HCT116 (cell line): ENCODE results near the gene CSTPP1. TPM values are rescaled to one million over a fixed set of nuclear protein-coding genes. Genes with fewer than 3 reads are reported as not detected.

Source experiments
- ATAC-seq: fragments of 200-7000 bp; cut with Tn5 transposase; 2 replicates; pipeline ENCODE4 v1.9.1; 2020; ENCODE audit warnings: mild to moderate bottlenecking, moderate library complexity
- BruUV-seq: library from RNA; stranded (reverse); fragments of 400-500 nt; replicated peaks from 2 replicates; lab custom pipeline; 2021; lab: Mats Ljungman, UMichigan
- CTCF ChIA-PET: fragments of 300-600 bp; sonication (Branson Sonifier 250); formaldehyde crosslinking; loops from one replicate; lab custom pipeline; 2021; ENCODE audit warnings: antibody characterized with exemption; lab: Charles Lee
- POLR2A ChIA-PET: fragments of 300-600, 350-600 bp; sonication (Branson Sonifier 250); formaldehyde crosslinking; loops from one replicate; lab custom pipeline; 2021; ENCODE audit warnings: antibody characterized with exemption; lab: Charles Lee
- RAD21 ChIA-PET, 2 experiments: fragments of 300-600 bp; sonication (Branson Sonifier 250); formaldehyde crosslinking; loops; one replicate each; lab custom pipeline; 2023; ENCODE audit warnings: low total read pairs in 2 of 2; ENCODE audit not compliant: uncharacterized antibody in 2 of 2, unreplicated experiment in 2 of 2, low non-redundant PET in 1 of 2; lab: Charles Lee
- DNase-seq: peaks from one replicate; pipeline ENCODE4 v3.0.0-alpha.2; 2010; ENCODE audit warnings: low read depth, low spot score
- H2AFZ ChIP-seq: fragments of 200-600 bp; shearing (Covaris generic), sonication (generic); 2 replicates; pipeline ENCODE4 v1.6.1; 2017; ENCODE audit warnings: low read depth, mixed run types, mixed read lengths, antibody characterized with exemption, low read length; ENCODE audit not compliant: poor library complexity, severe bottlenecking
- H3K27ac ChIP-seq: 2 replicates; pipeline ENCODE4 v1.5.1; 2012; ENCODE audit warnings: low read depth, low read length
- H3K27me3 ChIP-seq: fragments of 200-600 bp; sonication (generic); 2 replicates; pipeline ENCODE4 v1.6.1; 2016; ENCODE audit warnings: mixed run types, low read length, mixed read lengths; ENCODE audit not compliant: insufficient read depth
- H3K36me3 ChIP-seq, 2 experiments: fragments of 200-500 bp in 1 of 2; fragments of 200-600 bp in 1 of 2; sonication (Bioruptor generic) in 1 of 2; sonication (generic) in 1 of 2; 2 replicates each; pipeline versions ENCODE4 v1.5.1 to v1.6.1; 2014 to 2016; ENCODE audit warnings: low read length in 2 of 2, inconsistent platforms in 1 of 2, mixed read lengths in 1 of 2, mixed run types in 1 of 2; ENCODE audit not compliant: insufficient read depth in 2 of 2, control insufficient read depth in 1 of 2
- H3K4me1 ChIP-seq, 2 experiments: fragments of 200-600 bp in 1 of 2; sonication (generic) in 1 of 2; 2 replicates each; pipeline versions ENCODE4 v1.5.1 to v1.6.1; 2012 to 2017; ENCODE audit warnings: low read length in 2 of 2, inconsistent platforms in 1 of 2, mild to moderate bottlenecking in 1 of 2, mixed read lengths in 1 of 2, mixed run types in 1 of 2, moderate library complexity in 1 of 2; ENCODE audit not compliant: insufficient read depth in 2 of 2, control insufficient read depth in 1 of 2
- H3K4me2 ChIP-seq: fragments of 200-600 bp; sonication (generic); 2 replicates; pipeline ENCODE4 v1.6.1; 2017; ENCODE audit warnings: mixed run types, low read length, mixed read lengths
- H3K4me3 ChIP-seq, 2 experiments: fragments of 200-600 bp in 1 of 2; sonication (generic) in 1 of 2; replicated peaks in 1 of 2; 2 replicates each; pipeline ENCODE4 v1.5.1; 2011 to 2016; ENCODE audit warnings: low read length in 2 of 2, control low read depth in 1 of 2, low read depth in 1 of 2, mild to moderate bottlenecking in 1 of 2, mixed read lengths in 1 of 2, mixed run types in 1 of 2
- H3K79me2 ChIP-seq: fragments of 200-600 bp; sonication (generic); 2 replicates; pipeline ENCODE4 v1.6.1; 2017; ENCODE audit warnings: mild to moderate bottlenecking, mixed run types, low read length, moderate library complexity, mixed read lengths; ENCODE audit not compliant: insufficient read depth
- H3K9ac ChIP-seq: fragments of 200-600 bp; sonication (generic); 2 replicates; pipeline ENCODE4 v1.6.1; 2016; ENCODE audit warnings: low read length, mixed read lengths
- H3K9me2 ChIP-seq: fragments of 200-600 bp; sonication (generic), shearing (Covaris generic); 2 replicates; pipeline ENCODE4 v1.6.1; 2017; ENCODE audit warnings: mixed run types, mild to moderate bottlenecking, moderate library complexity; ENCODE audit not compliant: insufficient read depth
- H3K9me3 ChIP-seq, 2 experiments: fragments of 200-500 bp in 1 of 2; fragments of 200-600 bp in 1 of 2; sonication (Bioruptor generic) in 1 of 2; sonication (generic) in 1 of 2; 2 replicates each; pipeline ENCODE4 v1.6.1; 2014 to 2017; ENCODE audit warnings: low read length in 2 of 2, mixed read lengths in 2 of 2, inconsistent platforms in 1 of 2, low read depth in 1 of 2, mild to moderate bottlenecking in 1 of 2, mixed run types in 1 of 2, moderate library complexity in 1 of 2; ENCODE audit not compliant: control insufficient read depth in 1 of 2, insufficient read depth in 1 of 2
- H4K20me1 ChIP-seq: fragments of 200-600 bp; sonication (generic), shearing (Covaris generic); 2 replicates; pipeline ENCODE4 v1.6.1; 2017; ENCODE audit warnings: mixed run types, mild to moderate bottlenecking, moderate library complexity; ENCODE audit not compliant: insufficient read depth
- CBX3 ChIP-seq: IDR thresholded peaks from 2 replicates; pipeline ENCODE4 v1.6.1; 2012; ENCODE audit warnings: low read depth
- EGR1 ChIP-seq: IDR thresholded peaks from 2 replicates; pipeline ENCODE4 v1.6.1; 2012; ENCODE audit warnings: low read depth
- EZH2phosphoT487 ChIP-seq: fragments of 200-600 bp; IDR thresholded peaks from 2 replicates; pipeline ENCODE4 v1.6.1; 2018; ENCODE audit warnings: antibody characterized with exemption, borderline replicate concordance
- JUND ChIP-seq: IDR thresholded peaks from 2 replicates; pipeline ENCODE4 v1.6.1; 2012
- SIN3A ChIP-seq: IDR thresholded peaks from 2 replicates; pipeline ENCODE4 v1.6.1; 2012; ENCODE audit warnings: low read depth
- YY1 ChIP-seq: IDR thresholded peaks from 2 replicates; pipeline ENCODE4 v1.6.1; 2011; ENCODE audit warnings: low read length, low read depth, moderate library complexity, mild to moderate bottlenecking; ENCODE audit not compliant: insufficient replicate concordance; ENCODE audit errors: extremely low read depth
- ZNF274 ChIP-seq: fragments of 200-500 bp; sonication (Bioruptor generic); IDR thresholded peaks from 2 replicates; pipeline ENCODE4 v1.6.1; 2014; ENCODE audit warnings: mild to moderate bottlenecking, low read depth, low read length, inconsistent platforms
- intact Hi-C: fragments of 100-400 bp; cut with micrococcal nuclease; formaldehyde crosslinking; loops from 2 replicates; pipeline ENCODE4 v1.10.0; 2022
- total RNA-seq: library from RNA; stranded (reverse); gene quantifications from one replicate; pipeline ENCODE4 v1.2.1, GENCODE V29; 2021; ENCODE audit not compliant: unreplicated experiment
- TF ChIP-seq, protein P1 (sequence below): IDR thresholded peaks from 2 replicates; pipeline ENCODE4 v1.6.1; 2011; ENCODE audit warnings: mild to moderate bottlenecking, low read length, moderate library complexity; ENCODE audit not compliant: insufficient replicate concordance; ENCODE audit errors: extremely low read depth
- TF ChIP-seq, protein P2 (sequence below): IDR thresholded peaks from 2 replicates; pipeline ENCODE4 v1.6.1; 2012
- TF ChIP-seq, protein P3 (sequence below): IDR thresholded peaks from 2 replicates; pipeline ENCODE4 v1.6.1; 2012; ENCODE audit warnings: low read depth

The CSTPP1 gene
- total RNA-seq, 1 experiment from 2014 or later, result 24.7 TPM

DNA sequence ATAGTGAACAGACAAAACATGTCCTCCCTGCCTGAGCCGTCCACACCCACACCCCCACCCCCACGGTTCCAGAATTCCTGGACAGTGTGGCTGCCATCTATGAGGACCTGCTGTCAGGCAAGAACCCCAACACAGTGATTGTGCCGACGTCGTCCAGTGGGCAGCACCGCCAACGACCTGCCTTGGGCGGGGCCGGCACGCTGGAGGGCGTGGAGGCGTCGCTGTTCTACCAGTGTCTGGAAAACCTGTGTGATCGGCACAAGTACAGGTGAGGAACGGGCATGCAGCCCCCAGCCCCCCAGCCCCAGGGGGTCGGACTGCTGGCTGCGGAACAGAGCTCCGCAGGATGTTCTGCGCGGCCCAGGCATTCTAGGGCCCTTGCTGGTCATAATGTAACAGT is 220.4 kb downstream of the CSTPP1 start:
- no peak overlapping the region for H3K27ac ChIP-seq
- TF ChIP-seq, protein P1, sequence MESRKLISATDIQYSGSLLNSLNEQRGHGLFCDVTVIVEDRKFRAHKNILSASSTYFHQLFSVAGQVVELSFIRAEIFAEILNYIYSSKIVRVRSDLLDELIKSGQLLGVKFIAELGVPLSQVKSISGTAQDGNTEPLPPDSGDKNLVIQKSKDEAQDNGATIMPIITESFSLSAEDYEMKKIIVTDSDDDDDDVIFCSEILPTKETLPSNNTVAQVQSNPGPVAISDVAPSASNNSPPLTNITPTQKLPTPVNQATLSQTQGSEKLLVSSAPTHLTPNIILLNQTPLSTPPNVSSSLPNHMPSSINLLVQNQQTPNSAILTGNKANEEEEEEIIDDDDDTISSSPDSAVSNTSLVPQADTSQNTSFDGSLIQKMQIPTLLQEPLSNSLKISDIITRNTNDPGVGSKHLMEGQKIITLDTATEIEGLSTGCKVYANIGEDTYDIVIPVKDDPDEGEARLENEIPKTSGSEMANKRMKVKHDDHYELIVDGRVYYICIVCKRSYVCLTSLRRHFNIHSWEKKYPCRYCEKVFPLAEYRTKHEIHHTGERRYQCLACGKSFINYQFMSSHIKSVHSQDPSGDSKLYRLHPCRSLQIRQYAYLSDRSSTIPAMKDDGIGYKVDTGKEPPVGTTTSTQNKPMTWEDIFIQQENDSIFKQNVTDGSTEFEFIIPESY, result no peak
- TF ChIP-seq CBX3 (no peak), YY1 (no peak), EZH2phosphoT487 (no peak), SIN3A (no peak), EGR1 (no peak), JUND (no peak), ZNF274 (no peak)
- TF ChIP-seq, protein P2, sequence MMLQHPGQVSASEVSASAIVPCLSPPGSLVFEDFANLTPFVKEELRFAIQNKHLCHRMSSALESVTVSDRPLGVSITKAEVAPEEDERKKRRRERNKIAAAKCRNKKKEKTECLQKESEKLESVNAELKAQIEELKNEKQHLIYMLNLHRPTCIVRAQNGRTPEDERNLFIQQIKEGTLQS, result no peak
- TF ChIP-seq, protein P3, sequence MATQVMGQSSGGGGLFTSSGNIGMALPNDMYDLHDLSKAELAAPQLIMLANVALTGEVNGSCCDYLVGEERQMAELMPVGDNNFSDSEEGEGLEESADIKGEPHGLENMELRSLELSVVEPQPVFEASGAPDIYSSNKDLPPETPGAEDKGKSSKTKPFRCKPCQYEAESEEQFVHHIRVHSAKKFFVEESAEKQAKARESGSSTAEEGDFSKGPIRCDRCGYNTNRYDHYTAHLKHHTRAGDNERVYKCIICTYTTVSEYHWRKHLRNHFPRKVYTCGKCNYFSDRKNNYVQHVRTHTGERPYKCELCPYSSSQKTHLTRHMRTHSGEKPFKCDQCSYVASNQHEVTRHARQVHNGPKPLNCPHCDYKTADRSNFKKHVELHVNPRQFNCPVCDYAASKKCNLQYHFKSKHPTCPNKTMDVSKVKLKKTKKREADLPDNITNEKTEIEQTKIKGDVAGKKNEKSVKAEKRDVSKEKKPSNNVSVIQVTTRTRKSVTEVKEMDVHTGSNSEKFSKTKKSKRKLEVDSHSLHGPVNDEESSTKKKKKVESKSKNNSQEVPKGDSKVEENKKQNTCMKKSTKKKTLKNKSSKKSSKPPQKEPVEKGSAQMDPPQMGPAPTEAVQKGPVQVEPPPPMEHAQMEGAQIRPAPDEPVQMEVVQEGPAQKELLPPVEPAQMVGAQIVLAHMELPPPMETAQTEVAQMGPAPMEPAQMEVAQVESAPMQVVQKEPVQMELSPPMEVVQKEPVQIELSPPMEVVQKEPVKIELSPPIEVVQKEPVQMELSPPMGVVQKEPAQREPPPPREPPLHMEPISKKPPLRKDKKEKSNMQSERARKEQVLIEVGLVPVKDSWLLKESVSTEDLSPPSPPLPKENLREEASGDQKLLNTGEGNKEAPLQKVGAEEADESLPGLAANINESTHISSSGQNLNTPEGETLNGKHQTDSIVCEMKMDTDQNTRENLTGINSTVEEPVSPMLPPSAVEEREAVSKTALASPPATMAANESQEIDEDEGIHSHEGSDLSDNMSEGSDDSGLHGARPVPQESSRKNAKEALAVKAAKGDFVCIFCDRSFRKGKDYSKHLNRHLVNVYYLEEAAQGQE, result no peak
- TF ChIP-seq, all 23 proteins: peak for 0

More for the DNA sequence above, 220.4 kb downstream of the CSTPP1 start:
- Histone ChIP-seq H3K27me3 (no peaks in the 10 kb centered on the region), H3K4me3 (no peak overlapping the region), H3K4me2 (no peak overlapping the region), H4K20me1 (no peaks in the 10 kb centered on the region), H3K4me1 (no peaks in the 10 kb centered on the region), H2AFZ (no peak overlapping the region), H3K36me3 (no peaks in the 10 kb centered on the region), H3K79me2 (no peaks in the 10 kb centered on the region), H3K9me2 (no peaks in the 10 kb centered on the region), H3K9ac (no peak overlapping the region), H3K9me3 (no peaks in the 10 kb centered on the region)
- intact Hi-C loops, result no loop called here
- CTCF ChIA-PET, result no interaction called here
- ATAC-seq (no peak), DNase-seq (no peak)
- POLR2A ChIA-PET, result no interaction called here
- no TSS peak for BruUV-seq
- RAD21 ChIA-PET, result no interaction called here
